Measurements from ENCODE around the gene ZNF132. TPM values are rescaled to one million over a fixed set of nuclear protein-coding genes. Genes with fewer than 3 reads are reported as not detected.

ZNF132 gene
- total and polyA plus RNA-seq, 9 of the 15 experiments (the other 6 are each of a cell fraction or from before 2014, with no cell fraction given), result 0.03 to 0.42 (median 0.10) TPM; not detected in 5

GRCh38 chr19:58386576-58387337, 53.2 kb downstream of the ZNF132 start, which contains the start of gene RPS5 (continued):
- TF ChIP-seq SIRT6 (IDR thresholded peaks at IDR 0.05; ENCODE audit: low read depth, low read length) (no peak), TAF15 (IDR thresholded peaks at IDR 0.05; ENCODE audit: low read depth, low read length) (no peak), CREBBP (IDR thresholded peaks at IDR 0.05; ENCODE audit: low read depth, low read length) (no peak), CEBPG (CRISPR knock-in tag; IDR thresholded peaks at IDR 0.05) (peak; percentile 59; the same call in 1 of the 2 replicates), CEBPG (tag; conservative IDR thresholded peaks at IDR 0.05 in 1 of 2, IDR thresholded peaks at IDR 0.05 in 1 of 2) (peak; percentile 32 to 56; a peak in 2 of 4 replicates), TCF7 (IDR thresholded peaks at IDR 0.05; ENCODE audit: borderline replicate concordance) (no peak), ZBTB26 (CRISPR knock-in tag; IDR thresholded peaks at IDR 0.05) (no peak), MCM7 (IDR thresholded peaks at IDR 0.05) (no peak), KLF13 (tag; IDR thresholded peaks at IDR 0.05; ENCODE audit: borderline replicate concordance, low read depth) (peak; percentile 13; the same call in 1 of the 2 replicates), GABPA (tag; conservative IDR thresholded peaks at IDR 0.05; ENCODE audit: low read depth) (peak; percentile 98), STAG1 (CRISPR knock-in tag; IDR thresholded peaks at IDR 0.05; ENCODE audit: borderline replicate concordance) (peak; percentile 1; the same call in 1 of the 2 replicates), ZNF347 (CRISPR knock-in tag; IDR thresholded peaks at IDR 0.05; ENCODE audit: low read depth) (no peak), KLF6 (CRISPR knock-in tag; IDR thresholded peaks at IDR 0.05; ENCODE audit: borderline replicate concordance) (no peak), CC2D1A (IDR thresholded peaks at IDR 0.05) (no peak), BRD9 (IDR thresholded peaks at IDR 0.05; ENCODE audit: low read depth, partially characterized antibody) (no peak), ZNF140 (CRISPR knock-in tag; IDR thresholded peaks at IDR 0.05) (no peak), ZZZ3 (IDR thresholded peaks at IDR 0.05) (no peak), HES1 (IDR thresholded peaks at IDR 0.05; ENCODE audit: low read depth) (peak; percentile 85), ZNF124 (CRISPR knock-in tag; IDR thresholded peaks at IDR 0.05) (no peak), FOXA3 (CRISPR knock-in tag; conservative IDR thresholded peaks at IDR 0.05 in 1 of 2, IDR thresholded peaks at IDR 0.05 in 1 of 2) (peak in 1 of 2 experiments; percentile 77; a peak in 1 of 4 replicates)
- TF ChIP-seq, protein P1, sequence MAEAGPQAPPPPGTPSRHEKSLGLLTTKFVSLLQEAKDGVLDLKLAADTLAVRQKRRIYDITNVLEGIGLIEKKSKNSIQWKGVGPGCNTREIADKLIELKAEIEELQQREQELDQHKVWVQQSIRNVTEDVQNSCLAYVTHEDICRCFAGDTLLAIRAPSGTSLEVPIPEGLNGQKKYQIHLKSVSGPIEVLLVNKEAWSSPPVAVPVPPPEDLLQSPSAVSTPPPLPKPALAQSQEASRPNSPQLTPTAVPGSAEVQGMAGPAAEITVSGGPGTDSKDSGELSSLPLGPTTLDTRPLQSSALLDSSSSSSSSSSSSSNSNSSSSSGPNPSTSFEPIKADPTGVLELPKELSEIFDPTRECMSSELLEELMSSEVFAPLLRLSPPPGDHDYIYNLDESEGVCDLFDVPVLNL (CRISPR knock-in tag; IDR thresholded peaks at IDR 0.05; ENCODE audit: low read depth), result 0 out of 2 replicates have a peak, but pooled peaks have one; percentile 17
- TF ChIP-seq, protein P2, sequence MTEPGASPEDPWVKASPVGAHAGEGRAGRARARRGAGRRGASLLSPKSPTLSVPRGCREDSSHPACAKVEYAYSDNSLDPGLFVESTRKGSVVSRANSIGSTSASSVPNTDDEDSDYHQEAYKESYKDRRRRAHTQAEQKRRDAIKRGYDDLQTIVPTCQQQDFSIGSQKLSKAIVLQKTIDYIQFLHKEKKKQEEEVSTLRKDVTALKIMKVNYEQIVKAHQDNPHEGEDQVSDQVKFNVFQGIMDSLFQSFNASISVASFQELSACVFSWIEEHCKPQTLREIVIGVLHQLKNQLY (CRISPR knock-in tag; conservative IDR thresholded peaks at IDR 0.05), result no peak

Measured in K562 (cell line).